GM19467 (cell line): ENCODE data around the gene SGSM2.

Experiments
- ATAC-seq: cut with Tn5 transposase; IDR thresholded peaks from one replicate; pipeline ENCODE4 v1.9.1; 2021; ENCODE audit warnings: mild to moderate bottlenecking, moderate library complexity; ENCODE audit not compliant: unreplicated experiment

The SGSM2 gene

GRCh38 chr17:2416010-2416734 is 78.9 kb downstream of the SGSM2 start:
- ATAC-seq: no peak

GRCh38 chr17:2418572-2418971 is 81.3 kb downstream of the SGSM2 start:
- ATAC-seq: no peak

GRCh38 chr17:2419486-2419885 is 82.2 kb downstream of the SGSM2 start:
- ATAC-seq: no peak

GRCh38 chr17:2420176-2420575 is 82.9 kb downstream of the SGSM2 start:
- ATAC-seq: no peak

- ATAC-seq: no peak
These were observed 84.2 kb downstream of the SGSM2 start for GRCh38 chr17:2421315-2422147.

- ATAC-seq: no peak
These were observed 86.0 kb downstream of the SGSM2 start for GRCh38 chr17:2423271-2423670.

GRCh38 chr17:2427215-2427614 is 89.9 kb downstream of the SGSM2 start:
- no peak for ATAC-seq

- ATAC-seq: no peak
These were observed 90.6 kb downstream of the SGSM2 start for GRCh38 chr17:2427910-2428309.
